SK-N-SH (cell line): ENCODE measurements around the gene ZDHHC8.

Experiments
- CTCF ChIP-seq: fragments of 200-600 bp; sonication (generic); IDR thresholded peaks from 2 replicates; pipeline ENCODE4 v1.6.1; 2017; ENCODE audit warnings: antibody characterized with exemption, mild to moderate bottlenecking, moderate library complexity
- JUND ChIP-seq: IDR thresholded peaks from 2 replicates; pipeline ENCODE4 v1.4.0; 2012
- NFIC ChIP-seq: IDR thresholded peaks from 2 replicates; pipeline ENCODE4 v1.4.0; 2012; ENCODE audit warnings: borderline replicate concordance
- PBX3 ChIP-seq: IDR thresholded peaks from 2 replicates; pipeline ENCODE4; 2012
- POLR2AphosphoS5 ChIP-seq: IDR thresholded peaks from 2 replicates; pipeline ENCODE4 v1.6.1; 2012; ENCODE audit warnings: low read depth, low read length
- RXRA ChIP-seq: IDR thresholded peaks from 2 replicates; pipeline ENCODE4 v1.4.0; 2012; ENCODE audit warnings: low read depth, mild to moderate bottlenecking, borderline replicate concordance
- USF1 ChIP-seq: IDR thresholded peaks from 2 replicates; pipeline ENCODE4 v1.4.0; 2012; ENCODE audit warnings: low read depth, borderline replicate concordance
- YY1 ChIP-seq: IDR thresholded peaks from 2 replicates; pipeline ENCODE4 v1.4.0; 2012; ENCODE audit warnings: low read depth, mild to moderate bottlenecking
- ZBTB33 ChIP-seq: IDR thresholded peaks from 2 replicates; pipeline ENCODE4 v1.4.0; 2012; ENCODE audit warnings: low read depth, borderline replicate concordance

- TF ChIP-seq YY1 = no peak
- peak; percentile 32; the same call in 1 of the 2 replicates for TF ChIP-seq CTCF
- TF ChIP-seq POLR2AphosphoS5 = no peak
- TF ChIP-seq RXRA = no peak
- no peak for TF ChIP-seq PBX3
- TF ChIP-seq ZBTB33 = no peak
- TF ChIP-seq USF1 = no peak
- no peak for TF ChIP-seq NFIC
- TF ChIP-seq JUND = no peak
Observed at GRCh38 chr22:20128902-20129746, 2.5 kb upstream of the ZDHHC8 start.
